GM11168 (cell line): ENCODE data around the gene NDUFS6.

Source experiments
- in situ Hi-C: fragments of 300-500 bp; cut with MboI; formaldehyde crosslinking; loops from one replicate; pipeline ENCODE4 v1.12.0; 2022; ENCODE audit warnings: low sequenced_read_pairs; ENCODE audit not compliant: unreplicated experiment

NDUFS6 gene

GRCh38 chr5:1844708-1845436 is 43.7 kb downstream of the NDUFS6 start:
- in situ Hi-C loops = no loop called here

- in situ Hi-C loops = no loop called here
These were observed 44.5 kb downstream of the NDUFS6 start for GRCh38 chr5:1845696-1846095.

- in situ Hi-C loops = no loop called here
These were observed 45.4 kb downstream of the NDUFS6 start for GRCh38 chr5:1846583-1846982.

GRCh38 chr5:1847056-1847455 is 45.8 kb downstream of the NDUFS6 start:
- in situ Hi-C loops = no loop called here

GRCh38 chr5:1847611-1848010 is 46.4 kb downstream of the NDUFS6 start:
- in situ Hi-C loops = no loop called here

GRCh38 chr5:1850324-1851154 is 49.3 kb downstream of the NDUFS6 start:
- in situ Hi-C loops = no loop called here

- in situ Hi-C loops = no loop called here
These were observed 50.2 kb downstream of the NDUFS6 start for GRCh38 chr5:1851290-1851934.

- in situ Hi-C loops = no loop called here
These were observed 51.2 kb downstream of the NDUFS6 start for GRCh38 chr5:1852324-1852947.

- in situ Hi-C loops = no loop called here
These were observed 52.3 kb downstream of the NDUFS6 start for GRCh38 chr5:1853531-1853930.

- in situ Hi-C loops = no loop called here
These were observed 53.9 kb downstream of the NDUFS6 start for GRCh38 chr5:1855075-1855474.

GRCh38 chr5:1855596-1855995 is 54.4 kb downstream of the NDUFS6 start:
- in situ Hi-C loops = no loop called here

- in situ Hi-C loops = no loop called here
These were observed 55.5 kb downstream of the NDUFS6 start for GRCh38 chr5:1856596-1857255.

- in situ Hi-C loops = no loop called here
These were observed 56.0 kb downstream of the NDUFS6 start for GRCh38 chr5:1857256-1857600.

GRCh38 chr5:1858436-1858835 is 57.2 kb downstream of the NDUFS6 start:
- in situ Hi-C loops = no loop called here

GRCh38 chr5:1859099-1859498 is 57.9 kb downstream of the NDUFS6 start:
- in situ Hi-C loops = no loop called here

GRCh38 chr5:1860021-1860610 is 58.9 kb downstream of the NDUFS6 start:
- in situ Hi-C loops = no loop called here

GRCh38 chr5:1860949-1861348 is 59.7 kb downstream of the NDUFS6 start:
- in situ Hi-C loops = no loop called here

- in situ Hi-C loops = no loop called here
These were observed 63.8 kb downstream of the NDUFS6 start for GRCh38 chr5:1864896-1865440.

GRCh38 chr5:1865486-1865885 is 64.3 kb downstream of the NDUFS6 start:
- in situ Hi-C loops = no loop called here
